Fibroblast of mammary gland (primary cell): ENCODE data around the gene VWA5B2.

Experiments used
- DNase-seq: peaks from one replicate; pipeline ENCODE4 v3.0.0-alpha.2; 2010; ENCODE audit warnings: low read depth
- H3K4me3 ChIP-seq: 2 replicates; pipeline ENCODE4 v1.5.1; 2011; ENCODE audit warnings: low read depth, mild to moderate bottlenecking, low read length, moderate library complexity; ENCODE audit not compliant: control insufficient read depth
- TF ChIP-seq, protein P1 (sequence below): conservative IDR thresholded peaks from 2 replicates; pipeline ENCODE4 v1.5.1; 2011; ENCODE audit warnings: low read depth, low read length, inconsistent platforms; ENCODE audit not compliant: control insufficient read depth, insufficient read depth

VWA5B2 gene

GRCh38 chr3:184250167-184250828 lies 20.9 kb downstream of the VWA5B2 start:
- TF ChIP-seq, protein P1, sequence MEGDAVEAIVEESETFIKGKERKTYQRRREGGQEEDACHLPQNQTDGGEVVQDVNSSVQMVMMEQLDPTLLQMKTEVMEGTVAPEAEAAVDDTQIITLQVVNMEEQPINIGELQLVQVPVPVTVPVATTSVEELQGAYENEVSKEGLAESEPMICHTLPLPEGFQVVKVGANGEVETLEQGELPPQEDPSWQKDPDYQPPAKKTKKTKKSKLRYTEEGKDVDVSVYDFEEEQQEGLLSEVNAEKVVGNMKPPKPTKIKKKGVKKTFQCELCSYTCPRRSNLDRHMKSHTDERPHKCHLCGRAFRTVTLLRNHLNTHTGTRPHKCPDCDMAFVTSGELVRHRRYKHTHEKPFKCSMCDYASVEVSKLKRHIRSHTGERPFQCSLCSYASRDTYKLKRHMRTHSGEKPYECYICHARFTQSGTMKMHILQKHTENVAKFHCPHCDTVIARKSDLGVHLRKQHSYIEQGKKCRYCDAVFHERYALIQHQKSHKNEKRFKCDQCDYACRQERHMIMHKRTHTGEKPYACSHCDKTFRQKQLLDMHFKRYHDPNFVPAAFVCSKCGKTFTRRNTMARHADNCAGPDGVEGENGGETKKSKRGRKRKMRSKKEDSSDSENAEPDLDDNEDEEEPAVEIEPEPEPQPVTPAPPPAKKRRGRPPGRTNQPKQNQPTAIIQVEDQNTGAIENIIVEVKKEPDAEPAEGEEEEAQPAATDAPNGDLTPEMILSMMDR = peak; percentile 99
- peak; percentile 88 for DNase-seq
- peak overlapping the region; percentile 99 for H3K4me3 ChIP-seq

DNA sequence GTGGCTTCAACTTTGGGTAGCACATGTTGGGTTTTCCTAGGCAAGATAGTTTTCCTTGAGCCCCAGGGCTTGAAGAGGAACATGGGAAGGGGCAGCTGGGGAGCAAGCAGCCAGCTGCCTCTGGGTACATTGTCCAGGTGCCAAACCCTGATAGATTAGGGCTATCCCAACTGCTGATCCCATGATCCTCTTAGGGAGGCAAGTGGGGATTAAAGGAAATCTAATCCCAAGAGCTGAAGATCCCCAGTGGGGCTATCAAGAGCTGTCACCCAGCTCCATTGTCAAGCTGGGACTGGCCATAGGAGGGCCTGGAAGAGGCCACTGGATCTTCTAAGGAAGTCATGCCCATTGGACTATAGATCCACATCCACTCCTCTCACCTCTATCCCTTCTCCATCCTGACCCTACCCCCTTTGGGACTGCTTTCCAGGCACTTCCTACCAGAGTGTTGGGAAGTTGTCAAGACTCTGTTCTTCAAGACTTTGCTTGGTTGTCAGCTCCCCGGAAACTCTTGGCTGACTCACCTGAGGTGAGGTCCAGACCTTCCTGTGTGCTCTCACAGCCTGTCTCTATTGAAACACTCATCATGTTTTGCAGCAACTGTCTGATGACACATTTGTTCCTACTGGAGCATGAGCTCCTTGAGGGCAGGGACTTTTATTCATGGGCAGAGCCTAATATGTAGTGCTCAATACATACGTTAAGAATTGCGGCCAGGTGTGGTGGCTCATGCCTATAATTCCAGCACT lies 26.1 kb downstream of the VWA5B2 start:
- no peak for DNase-seq
- TF ChIP-seq, protein P1 = no peak

GRCh38 chr3:184257083-184257915 lies 27.9 kb downstream of the VWA5B2 start:
- TF ChIP-seq, protein P1 = no peak
- H3K4me3 ChIP-seq = no peak overlapping the region
- DNase-seq = no peak

More for the DNA sequence above, 26.1 kb downstream of the VWA5B2 start:
- no peak overlapping the region for H3K4me3 ChIP-seq

DNA sequence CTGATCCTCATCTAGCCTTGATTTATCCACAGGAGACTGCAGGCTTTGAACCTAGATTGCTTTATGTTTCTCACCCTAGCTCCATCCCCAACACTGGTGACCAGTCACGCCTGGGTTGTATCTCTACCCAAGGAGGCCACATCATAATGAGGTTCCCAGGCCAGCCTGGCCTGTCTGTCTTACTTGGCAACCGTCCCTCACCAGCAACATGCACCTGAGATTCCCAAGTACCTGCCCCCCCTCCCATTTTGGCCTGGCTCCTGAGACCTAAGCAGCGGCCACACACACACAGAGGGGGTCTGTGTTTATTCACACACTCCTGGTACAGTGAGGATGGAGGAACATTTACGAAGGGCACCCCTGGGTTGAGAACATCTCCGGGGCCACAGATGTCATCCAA lies 29.5 kb downstream of the VWA5B2 start:
- H3K4me3 ChIP-seq = no peak overlapping the region
- no peak for DNase-seq
- TF ChIP-seq, protein P1 = no peak

DNA sequence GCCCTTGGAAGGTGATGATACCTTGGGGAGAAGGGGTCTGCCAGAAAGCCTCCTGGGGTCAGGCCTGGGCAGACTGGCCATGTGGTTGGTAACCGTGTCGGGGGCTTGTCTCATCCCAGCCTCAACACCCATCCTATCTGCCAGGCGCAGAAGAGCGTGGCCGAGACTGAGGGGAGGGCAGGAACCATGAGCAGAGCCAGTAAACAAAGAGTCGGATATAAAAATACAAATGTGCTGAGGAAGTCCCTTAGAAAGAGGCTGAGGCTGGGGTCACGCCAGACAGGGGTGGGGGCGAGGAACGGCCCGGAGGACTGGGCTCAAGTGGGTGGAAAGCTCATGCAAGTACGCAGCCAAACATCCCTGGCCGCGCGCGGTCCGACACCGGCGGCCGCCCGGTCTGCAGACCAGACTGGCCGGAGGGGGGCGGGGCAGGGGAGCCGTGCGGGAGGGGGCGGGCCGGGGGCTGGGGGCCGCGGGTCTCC lies 30.1 kb downstream of the VWA5B2 start:
- TF ChIP-seq, protein P1 = no peak
- H3K4me3 ChIP-seq = no peak overlapping the region
- DNase-seq = no peak

- DNase-seq = no peak
- H3K4me3 ChIP-seq = peak overlapping the region; percentile 10
- TF ChIP-seq, protein P1 = no peak
Observed at GRCh38 chr3:184259878-184260723, 30.7 kb downstream of the VWA5B2 start.
